Natural killer cell (primary cell): ENCODE measurements around the gene TRIL. TPM values are rescaled to one million over a fixed set of nuclear protein-coding genes. Genes with fewer than 3 reads are reported as not detected.

Source experiments
- ATAC-seq, 3 donors: fragments of 150-1000 bp in 2 of 3; fragments of 200-7000 bp in 1 of 3; cut with Tn5 transposase; 1 replicate in 1 of 3; 2 replicates in 2 of 3; pipeline ENCODE4 v1.10.0; 2021; ENCODE audit warnings: mild to moderate bottlenecking in 2 of 3, moderate library complexity in 2 of 3
- DNase-seq, 2 donors: peaks; one replicate each; pipeline versions ENCODE4 v3.0.0 to v3.0.0-alpha.2; 2013 to 2021; ENCODE audit warnings: mixed read lengths in 1 of 2
- H3K27ac ChIP-seq: one replicate; pipeline ENCODE4 v1.5.1; 2013; ENCODE audit warnings: mild to moderate bottlenecking, low read length
- H3K27me3 ChIP-seq: one replicate; pipeline ENCODE4 v1.6.1; 2013; ENCODE audit warnings: low read length; ENCODE audit not compliant: control insufficient read depth, insufficient read depth
- H3K36me3 ChIP-seq: one replicate; pipeline ENCODE4 v1.6.1; 2013; ENCODE audit warnings: low read length; ENCODE audit not compliant: control insufficient read depth, insufficient read depth
- H3K4me1 ChIP-seq: one replicate; pipeline ENCODE4 v1.6.1; 2013; ENCODE audit warnings: low read length; ENCODE audit not compliant: control insufficient read depth, insufficient read depth
- H3K4me3 ChIP-seq: one replicate; pipeline ENCODE4 v1.5.1; 2013; ENCODE audit warnings: low read length
- H3K9me3 ChIP-seq: one replicate; pipeline ENCODE4 v1.6.1; 2013; ENCODE audit warnings: low read length; ENCODE audit not compliant: control insufficient read depth, insufficient read depth
- H3K27ac Mint-ChIP-seq, 2 donors: one replicate each; pipeline ENCODE4 v1.8.0; 2022; ENCODE audit warnings: mild to moderate bottlenecking in 2 of 2, mixed read lengths in 2 of 2, moderate library complexity in 1 of 2
- H3K27me3 Mint-ChIP-seq, 2 donors: one replicate each; pipeline ENCODE4 v1.8.0; 2022; ENCODE audit warnings: low read depth in 2 of 2, mixed read lengths in 2 of 2
- H3K36me3 Mint-ChIP-seq: one replicate; pipeline ENCODE4 v1.8.0; 2022; ENCODE audit warnings: mixed read lengths
- H3K4me1 Mint-ChIP-seq, 2 donors: one replicate each; pipeline ENCODE4 v1.8.0; 2022; ENCODE audit warnings: mixed read lengths in 2 of 2
- H3K4me3 Mint-ChIP-seq: one replicate; pipeline ENCODE4 v1.8.0; 2022; ENCODE audit warnings: mild to moderate bottlenecking, moderate library complexity, mixed read lengths
- H3K9me3 Mint-ChIP-seq, 2 donors: one replicate each; pipeline ENCODE4 v1.8.0; 2022; ENCODE audit warnings: mixed read lengths in 2 of 2
- WGBS: methylation state at CpG from one replicate; pipeline ENCODE4 v1.1.7; 2013; ENCODE audit warnings: missing lambda C conversion rate; ENCODE audit not compliant: insufficient coverage; 5-methylcytosine and 5-hydroxymethylcytosine counted together
- intact Hi-C: fragments of 100-400 bp; cut with micrococcal nuclease; formaldehyde crosslinking; loops from one replicate; pipeline ENCODE4 v1.14.2; 2022
- total RNA-seq, 4 donors: library from RNA; stranded (reverse); fragments of 120-200 nt in 1 of 4; gene quantifications; one replicate each; pipeline versions ENCODE4 v1.2.3 to v1.2.4, GENCODE V29; 2013 to 2022
- TF ChIP-seq, protein P1 (sequence below): fragments of 200-600 bp; IDR thresholded peaks from one replicate; pipeline ENCODE4 v1.8.0; 2022; ENCODE audit warnings: antibody characterized with exemption

TRIL gene
- total RNA-seq, 3 donors from 2014 or later (not counting 1 experiment from before 2014, with no cell fraction given), result 0.07 TPM; not detected in 2

GRCh38 chr7:29005406-29005805, 47.3 kb upstream of the TRIL start:
- Histone ChIP-seq H3K4me1 (no peaks in the 10 kb centered on the region), H3K27ac (no peak overlapping the region), H3K27me3 (no peaks in the 10 kb centered on the region), H3K4me3 (no peak overlapping the region), H3K36me3 (no peaks in the 10 kb centered on the region), H3K9me3 (no peaks in the 10 kb centered on the region)
- no peaks in the 10 kb centered on the region for H3K9me3 Mint-ChIP-seq
- intact Hi-C loops, result no loop called here
- TF ChIP-seq, protein P1, sequence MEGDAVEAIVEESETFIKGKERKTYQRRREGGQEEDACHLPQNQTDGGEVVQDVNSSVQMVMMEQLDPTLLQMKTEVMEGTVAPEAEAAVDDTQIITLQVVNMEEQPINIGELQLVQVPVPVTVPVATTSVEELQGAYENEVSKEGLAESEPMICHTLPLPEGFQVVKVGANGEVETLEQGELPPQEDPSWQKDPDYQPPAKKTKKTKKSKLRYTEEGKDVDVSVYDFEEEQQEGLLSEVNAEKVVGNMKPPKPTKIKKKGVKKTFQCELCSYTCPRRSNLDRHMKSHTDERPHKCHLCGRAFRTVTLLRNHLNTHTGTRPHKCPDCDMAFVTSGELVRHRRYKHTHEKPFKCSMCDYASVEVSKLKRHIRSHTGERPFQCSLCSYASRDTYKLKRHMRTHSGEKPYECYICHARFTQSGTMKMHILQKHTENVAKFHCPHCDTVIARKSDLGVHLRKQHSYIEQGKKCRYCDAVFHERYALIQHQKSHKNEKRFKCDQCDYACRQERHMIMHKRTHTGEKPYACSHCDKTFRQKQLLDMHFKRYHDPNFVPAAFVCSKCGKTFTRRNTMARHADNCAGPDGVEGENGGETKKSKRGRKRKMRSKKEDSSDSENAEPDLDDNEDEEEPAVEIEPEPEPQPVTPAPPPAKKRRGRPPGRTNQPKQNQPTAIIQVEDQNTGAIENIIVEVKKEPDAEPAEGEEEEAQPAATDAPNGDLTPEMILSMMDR, result no peak
- no peak overlapping the region for H3K4me3 Mint-ChIP-seq
- no peaks in the 10 kb centered on the region for H3K36me3 Mint-ChIP-seq
- DNase-seq (no peak), ATAC-seq (no peak)
- 75% methylated on average over 1 of the region's 1 CpG for WGBS
- H3K27me3 Mint-ChIP-seq, result peaks cover 6 to 30% of the 10 kb centered on the region in 2 donors
- H3K27ac Mint-ChIP-seq, result no peak overlapping the region
- H3K4me1 Mint-ChIP-seq, result no peaks in the 10 kb centered on the region

DNA sequence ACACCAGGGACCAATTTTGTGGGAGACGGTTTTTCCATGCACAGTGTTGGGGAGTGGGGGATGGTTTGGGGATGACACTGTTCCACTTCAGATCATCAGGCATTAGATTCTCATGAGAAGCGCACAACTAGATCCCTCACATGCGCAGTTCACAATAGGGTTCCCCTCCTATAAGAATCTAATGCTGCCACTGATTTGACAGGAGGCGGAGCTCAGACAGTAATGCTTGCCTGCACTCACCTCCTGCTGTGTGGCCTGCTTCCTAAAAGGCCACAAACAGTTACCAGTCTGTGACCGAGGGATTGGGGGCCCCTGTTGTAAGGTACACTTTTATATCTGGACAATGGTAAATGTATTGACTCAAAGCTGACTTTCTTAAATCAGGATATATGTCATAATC, 45.6 kb upstream of the TRIL start:
- WGBS, result 86% methylated on average over 5 of the region's 5 CpGs
- no peak overlapping the region for H3K27ac ChIP-seq
- H3K27me3 ChIP-seq, result no peaks in the 10 kb centered on the region
- DNase-seq (no peak), ATAC-seq (no peak)
- Mint-ChIP-seq H3K36me3 (no peaks in the 10 kb centered on the region), H3K4me1 (no peaks in the 10 kb centered on the region), H3K27ac (no peak overlapping the region), H3K4me3 (no peak overlapping the region), H3K27me3 (peaks cover 9 to 30% of the 10 kb centered on the region in 2 donors), H3K9me3 (no peaks in the 10 kb centered on the region)
- intact Hi-C loops, result no loop called here
- H3K4me3 ChIP-seq, result no peak overlapping the region
- H3K9me3 ChIP-seq, result no peaks in the 10 kb centered on the region
- no peaks in the 10 kb centered on the region for H3K4me1 ChIP-seq
- TF ChIP-seq, protein P1, result no peak
- no peaks in the 10 kb centered on the region for H3K36me3 ChIP-seq

DNA sequence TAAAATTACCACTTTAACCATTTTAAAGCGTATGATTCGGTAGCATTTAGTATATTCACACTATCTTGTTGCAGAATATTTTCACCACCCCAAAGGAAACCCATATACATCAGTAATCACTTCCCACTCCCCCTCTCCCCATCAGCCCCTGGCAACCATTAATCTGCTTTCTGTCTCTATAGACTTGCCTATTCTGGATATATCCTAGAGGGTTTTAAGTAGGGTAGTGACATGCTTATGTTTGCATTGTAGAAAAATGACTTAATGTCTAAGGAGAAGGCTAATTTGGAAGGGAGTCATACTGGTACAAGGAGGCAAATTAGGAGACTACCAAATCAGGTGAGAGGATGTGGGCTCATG, 42.6 kb upstream of the TRIL start:
- H3K27me3 Mint-ChIP-seq, result peaks cover 9 to 35% of the 10 kb centered on the region in 2 donors
- H3K4me1 Mint-ChIP-seq, result no peaks in the 10 kb centered on the region
- ATAC-seq (no peak), DNase-seq (no peak)
- no peaks in the 10 kb centered on the region for H3K9me3 ChIP-seq
- WGBS, result 93% methylated on average over 2 of the region's 2 CpGs
- H3K4me3 Mint-ChIP-seq, result no peak overlapping the region
- no peaks in the 10 kb centered on the region for H3K36me3 ChIP-seq
- no peaks in the 10 kb centered on the region for H3K4me1 ChIP-seq
- no peaks in the 10 kb centered on the region for H3K36me3 Mint-ChIP-seq
- TF ChIP-seq, protein P1, result no peak
- H3K4me3 ChIP-seq, result no peak overlapping the region
- intact Hi-C loops, result no loop called here
- H3K27ac ChIP-seq, result no peak overlapping the region
- H3K27ac Mint-ChIP-seq, result no peak overlapping the region
- no peaks in the 10 kb centered on the region for H3K27me3 ChIP-seq
- H3K9me3 Mint-ChIP-seq, result no peaks in the 10 kb centered on the region

GRCh38 chr7:28999895-29000716, 42.0 kb upstream of the TRIL start:
- TF ChIP-seq, protein P1, result no peak
- Histone ChIP-seq H3K9me3 (no peaks in the 10 kb centered on the region), H3K4me3 (no peak overlapping the region), H3K4me1 (no peaks in the 10 kb centered on the region), H3K27me3 (no peaks in the 10 kb centered on the region), H3K27ac (no peak overlapping the region), H3K36me3 (no peaks in the 10 kb centered on the region)
- Mint-ChIP-seq H3K4me1 (no peaks in the 10 kb centered on the region), H3K9me3 (no peaks in the 10 kb centered on the region), H3K27ac (no peak overlapping the region), H3K27me3 (peaks cover 9 to 35% of the 10 kb centered on the region in 2 donors), H3K4me3 (no peak overlapping the region), H3K36me3 (no peaks in the 10 kb centered on the region)
- intact Hi-C loops, result no loop called here
- 89% methylated on average over 12 of the region's 12 CpGs for WGBS
- ATAC-seq (no peak), DNase-seq (no peak)
